NCI-H524 (cell line): Measurements from ENCODE around the gene ANO6.

Source experiments
- DNase-seq, 2 experiments: peaks; one replicate each; lab custom pipeline; 2025; lab: John Stamatoyannopoulos, UW

Gene ANO6

DNA sequence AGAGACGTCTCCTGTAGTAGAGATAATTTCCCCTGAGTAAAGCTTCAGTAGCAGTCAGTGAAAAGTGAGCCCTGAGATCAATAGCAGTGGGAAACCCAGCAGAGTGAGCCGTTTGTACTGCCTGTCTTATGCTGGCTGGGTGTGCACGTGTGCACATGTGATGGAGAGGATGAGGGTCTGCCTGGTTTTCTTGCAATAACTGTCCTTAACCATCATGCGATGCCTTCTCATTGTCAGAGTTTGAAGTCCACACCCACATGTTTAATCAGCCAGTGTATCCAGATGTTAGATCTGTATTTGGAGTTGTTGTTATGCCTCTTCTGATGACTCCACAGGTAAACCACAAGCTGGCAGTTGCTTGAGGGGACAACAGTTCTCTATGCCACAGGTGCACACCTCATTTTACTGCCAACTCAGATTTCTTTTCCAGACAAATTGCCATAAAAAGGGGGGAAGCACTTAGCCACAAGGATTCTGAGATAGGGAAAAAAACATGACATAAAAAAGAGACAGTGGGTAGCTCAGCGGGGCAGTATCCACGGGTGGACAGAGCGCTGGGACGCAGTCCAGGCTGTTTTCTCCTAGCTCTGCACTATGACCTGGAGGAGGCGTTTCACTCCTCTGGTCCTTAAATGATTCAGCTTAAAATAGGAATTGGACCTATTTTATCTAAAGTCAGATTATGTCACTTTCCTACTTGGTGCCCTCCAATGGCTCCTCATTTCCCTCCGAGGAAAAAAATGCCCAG, 192.3 kb downstream of the ANO6 start:
- DNase-seq = no peak

DNA sequence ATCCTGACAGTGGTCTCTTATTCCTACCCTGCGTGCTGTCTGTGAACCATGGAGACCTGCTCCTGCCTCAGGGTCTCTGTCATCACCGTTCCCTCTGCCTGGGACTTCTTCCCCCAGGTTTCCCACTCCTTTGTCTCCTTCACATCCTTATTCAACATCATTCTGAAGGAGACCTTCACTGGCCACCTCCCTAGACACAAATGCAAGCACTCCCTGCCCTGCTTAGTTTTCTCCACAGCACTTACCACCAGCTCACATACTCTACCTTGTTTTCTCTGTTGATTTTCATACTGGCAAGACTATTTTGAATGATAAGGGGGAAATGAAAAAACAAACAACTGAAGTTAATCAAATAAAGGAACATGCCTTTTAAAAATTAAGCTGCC, 192.8 kb downstream of the ANO6 start:
- DNase-seq = no peak

DNA sequence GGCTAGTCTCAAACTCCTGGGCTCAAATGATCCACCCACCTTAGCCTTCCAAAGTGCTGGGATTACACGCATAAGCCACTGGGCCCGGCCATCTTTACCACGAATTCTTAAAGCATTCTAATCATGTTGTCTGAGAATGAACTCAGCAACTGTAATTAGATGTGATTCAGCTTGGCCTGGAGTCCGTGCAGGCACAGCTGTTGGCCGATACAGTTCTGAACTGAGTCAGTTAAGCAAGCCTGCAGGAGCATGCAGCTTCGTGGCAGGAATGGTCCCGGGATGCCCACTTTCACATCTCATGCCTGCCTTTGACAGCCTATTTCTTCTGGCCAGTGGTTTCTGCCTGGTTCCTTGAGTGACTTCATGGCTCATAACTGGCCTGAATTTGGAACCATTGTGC, 194.1 kb downstream of the ANO6 start:
- DNase-seq = no peak

DNA sequence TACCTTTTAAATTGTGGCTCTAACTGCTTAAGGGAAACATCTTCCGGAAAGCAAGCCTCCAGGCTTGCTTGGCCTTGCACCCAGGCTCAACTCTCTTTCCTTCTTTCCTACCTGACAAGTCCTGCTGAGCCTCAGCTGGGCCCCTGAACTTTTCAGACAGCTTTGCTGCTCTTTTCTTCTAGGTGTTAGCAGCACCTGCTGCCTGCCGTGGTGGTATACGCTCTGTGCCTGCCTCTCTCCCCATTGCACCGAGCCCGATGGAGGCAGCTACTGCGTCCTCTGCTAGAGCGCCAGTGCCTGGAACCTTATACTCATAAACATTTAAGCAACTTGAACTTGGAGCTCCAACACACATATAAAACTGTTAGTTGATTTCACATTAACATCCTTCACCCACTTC, 195.7 kb downstream of the ANO6 start:
- DNase-seq = no peak

DNA sequence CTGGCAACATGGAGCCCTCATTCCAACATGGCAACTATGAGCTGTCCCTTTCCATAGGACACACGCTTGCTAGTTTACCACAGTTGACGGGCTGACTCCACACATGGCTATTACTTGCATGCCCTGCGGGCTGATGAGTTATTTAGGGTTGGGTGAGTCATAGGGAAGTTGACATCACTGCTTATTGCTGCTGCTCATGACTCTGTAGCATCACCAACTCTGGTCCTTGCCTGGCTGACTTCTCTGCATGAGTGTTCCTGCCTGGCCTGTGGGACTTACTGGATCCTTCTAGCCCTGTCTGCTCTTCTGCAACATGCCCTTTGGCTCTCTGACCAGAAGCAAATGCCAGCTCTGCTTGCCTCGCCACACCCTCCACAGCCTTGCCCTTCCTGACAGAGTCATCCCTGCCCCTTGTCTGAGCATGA, 199.5 kb downstream of the ANO6 start:
- DNase-seq = no peak

DNA sequence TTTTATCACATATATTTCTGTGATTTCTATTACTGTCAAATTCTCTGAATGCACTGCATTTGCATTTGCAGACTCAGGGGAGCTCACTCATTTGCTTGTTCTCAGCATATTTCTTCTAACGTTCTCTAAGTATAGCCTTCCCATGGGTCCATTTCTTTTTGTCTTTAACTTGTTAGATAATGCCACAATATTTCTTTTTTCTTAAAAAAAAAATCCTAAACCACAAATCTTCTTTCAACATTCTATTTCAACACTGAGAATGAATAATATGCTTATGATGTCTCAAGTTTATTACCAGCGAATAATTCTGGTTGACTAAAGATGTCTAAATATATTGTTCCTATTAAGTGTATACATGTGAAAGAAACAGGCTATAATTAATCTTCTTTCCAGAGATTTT, 200.2 kb downstream of the ANO6 start:
- DNase-seq = no peak

DNA sequence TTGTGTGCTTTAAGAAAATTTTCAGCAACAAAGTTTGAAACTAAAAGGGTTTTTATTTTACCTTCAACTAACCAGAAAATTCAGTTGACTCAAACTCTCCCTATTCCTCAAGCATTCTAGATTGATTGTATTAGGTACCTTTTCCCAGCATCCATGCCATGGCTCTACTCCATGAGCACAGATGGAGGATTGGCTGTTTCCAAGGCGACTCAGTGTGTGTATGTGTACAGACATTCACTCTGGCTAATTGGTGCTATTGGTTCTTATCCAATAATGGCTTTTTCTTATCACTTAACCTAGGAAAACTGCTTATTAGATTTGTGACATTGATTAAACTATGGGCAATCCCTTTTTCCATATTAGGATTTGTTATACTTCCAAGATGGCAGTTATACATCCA, 202.6 kb downstream of the ANO6 start:
- no peak for DNase-seq

DNA sequence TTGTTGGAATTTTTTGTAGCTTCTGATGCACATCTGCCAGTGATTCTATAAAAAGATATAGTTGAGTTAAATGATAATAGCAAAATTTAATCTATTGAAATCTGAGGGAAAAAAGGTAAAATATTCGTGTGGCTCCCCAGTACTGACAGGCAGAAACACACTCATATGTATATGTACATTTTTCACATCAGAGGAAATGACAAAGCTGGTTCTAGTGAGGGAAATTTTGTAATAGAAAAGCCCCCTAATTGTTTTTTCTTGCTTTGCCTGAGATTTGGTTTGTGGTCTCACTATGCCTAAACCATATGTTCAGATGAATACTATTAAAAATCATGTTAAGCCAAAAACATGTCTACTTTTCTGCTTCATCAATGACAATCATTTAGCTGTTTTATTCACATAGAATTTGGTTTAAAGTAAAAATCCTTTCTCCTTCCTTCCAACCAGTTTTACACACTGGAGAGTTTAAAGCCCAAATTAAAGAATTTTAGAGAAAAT, 203.5 kb downstream of the ANO6 start:
- DNase-seq = no peak

DNA sequence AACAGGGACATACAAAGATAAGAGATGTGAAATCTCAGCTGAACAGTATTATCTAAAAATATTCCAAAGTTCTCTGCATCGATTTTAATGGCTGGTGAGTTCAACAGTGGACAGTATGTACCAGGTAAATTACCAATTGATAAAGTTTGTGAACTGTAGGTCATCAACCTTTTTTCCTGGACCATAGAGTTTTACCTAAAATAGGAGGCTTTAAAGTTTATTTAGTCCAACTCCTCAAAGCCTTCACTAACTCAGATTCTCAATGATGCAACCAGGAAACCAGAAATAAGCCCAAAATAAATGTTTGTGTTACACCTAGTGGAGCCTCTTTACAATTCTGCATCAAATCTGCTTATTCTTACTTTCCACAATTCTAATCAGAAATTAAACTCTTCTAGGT, 205.8 kb downstream of the ANO6 start:
- no peak for DNase-seq

DNA sequence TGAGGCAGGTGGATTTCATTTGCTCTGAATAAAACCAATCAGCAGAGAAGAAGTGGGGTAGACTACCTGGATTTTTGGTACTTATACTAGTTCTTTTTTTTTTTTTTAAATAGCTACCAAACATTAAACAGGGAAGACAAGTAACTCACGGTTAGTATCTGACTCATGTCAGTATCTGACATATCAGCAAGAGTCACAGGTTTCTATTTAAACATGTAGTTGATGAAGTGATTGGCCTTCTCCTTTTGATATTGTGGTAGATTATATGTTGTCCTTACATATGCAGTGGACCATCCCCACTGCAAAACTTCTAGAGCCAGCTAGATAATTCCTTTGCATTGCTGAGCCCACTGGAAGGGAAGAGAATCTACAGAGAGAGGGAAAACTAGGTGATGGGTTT, 208.0 kb downstream of the ANO6 start:
- DNase-seq = no peak

DNA sequence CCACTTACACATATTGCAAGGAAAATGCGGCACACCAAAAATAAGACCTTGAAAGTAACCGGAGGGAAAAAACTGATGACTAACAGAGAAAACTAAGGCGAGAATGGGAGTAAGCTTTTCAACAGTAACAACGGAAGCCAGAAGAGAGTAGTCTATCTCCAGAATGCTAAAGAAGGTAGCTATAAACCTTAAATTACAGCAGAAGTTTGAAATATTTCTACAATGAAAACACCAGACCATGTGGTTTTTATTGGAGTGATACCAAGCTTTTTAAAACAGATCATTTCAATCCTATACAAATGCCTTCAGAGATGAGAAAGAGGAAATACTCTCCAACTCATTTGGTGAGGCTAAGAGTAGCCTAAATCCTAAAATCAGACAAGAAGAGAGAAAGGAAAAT, 209.5 kb downstream of the ANO6 start:
- no peak for DNase-seq

DNA sequence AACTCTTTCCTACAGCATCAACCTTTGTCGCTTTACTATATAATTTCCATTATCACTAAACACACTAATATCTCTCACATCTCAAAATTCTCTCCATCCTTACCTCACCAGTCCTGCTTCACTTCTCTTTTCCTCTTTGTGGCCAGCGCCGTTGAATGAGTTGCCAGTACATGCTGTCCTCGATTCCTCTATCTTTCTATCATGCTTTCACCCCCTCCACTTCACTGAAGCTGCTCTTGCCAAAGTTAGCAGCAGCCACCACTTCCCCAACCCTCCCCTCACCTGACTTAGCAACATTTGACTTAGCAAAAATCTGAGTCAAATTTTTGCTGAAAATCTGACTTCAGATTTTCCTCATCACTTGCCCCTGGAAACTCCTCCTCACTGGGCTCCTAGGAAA, 210.4 kb downstream of the ANO6 start:
- DNase-seq = no peak

DNA sequence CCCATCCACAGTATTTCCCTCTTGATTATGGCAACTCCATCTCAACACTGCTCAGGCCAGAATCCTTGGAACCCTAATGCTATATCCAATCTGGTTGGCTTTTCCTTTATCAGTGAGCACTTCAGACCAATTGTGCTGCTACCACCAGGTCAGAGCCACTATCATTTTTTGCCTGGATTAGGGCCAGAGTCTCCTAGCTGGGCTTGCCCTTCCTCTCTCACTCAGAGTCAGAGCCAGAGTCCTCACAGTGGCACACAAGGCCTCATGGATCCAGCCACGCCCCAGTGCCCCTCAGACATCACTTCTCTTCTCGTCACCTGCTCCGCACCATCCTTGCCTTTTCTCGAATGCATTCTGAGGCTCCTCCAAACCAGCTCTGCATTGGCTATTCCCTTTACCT, 211.1 kb downstream of the ANO6 start:
- no peak for DNase-seq

DNA sequence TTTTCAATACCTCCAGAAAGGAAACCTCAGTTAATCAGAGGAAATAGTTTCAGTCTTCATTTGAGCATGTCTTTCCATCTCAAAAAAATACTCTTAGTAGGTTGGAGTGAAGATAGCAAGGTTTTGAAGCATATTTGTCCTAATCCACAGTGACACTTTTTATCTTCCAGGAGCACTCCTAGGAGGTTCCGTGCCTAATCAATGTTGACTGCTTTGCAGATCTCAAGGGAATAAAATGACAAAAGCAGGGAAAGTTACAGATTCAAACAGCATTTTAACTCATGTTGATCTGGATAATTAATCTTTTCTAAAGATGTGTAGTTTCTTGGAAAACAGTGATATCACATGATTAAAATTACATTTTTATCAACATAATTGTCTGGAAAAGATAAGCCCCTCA, 213.9 kb downstream of the ANO6 start:
- DNase-seq = no peak

DNA sequence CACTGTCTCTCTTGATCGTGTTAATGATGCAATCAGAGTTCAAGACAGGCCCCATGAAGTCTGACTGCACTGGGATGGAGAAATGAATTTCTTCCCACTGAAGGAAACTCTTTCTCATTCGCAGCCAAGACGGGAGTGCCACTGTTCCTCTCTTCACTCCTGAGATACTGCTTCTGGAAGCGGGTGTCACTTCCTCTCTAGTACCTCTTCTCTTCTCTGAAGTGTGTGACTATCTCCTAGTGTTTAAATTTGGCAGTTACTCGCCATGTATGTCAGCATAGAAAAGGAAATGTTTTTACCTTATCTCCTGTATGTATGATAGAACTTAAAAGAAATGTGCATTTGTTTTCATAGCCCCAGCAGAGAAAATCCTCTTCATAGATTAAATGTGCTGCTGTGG, 215.2 kb downstream of the ANO6 start:
- DNase-seq = no peak

DNA sequence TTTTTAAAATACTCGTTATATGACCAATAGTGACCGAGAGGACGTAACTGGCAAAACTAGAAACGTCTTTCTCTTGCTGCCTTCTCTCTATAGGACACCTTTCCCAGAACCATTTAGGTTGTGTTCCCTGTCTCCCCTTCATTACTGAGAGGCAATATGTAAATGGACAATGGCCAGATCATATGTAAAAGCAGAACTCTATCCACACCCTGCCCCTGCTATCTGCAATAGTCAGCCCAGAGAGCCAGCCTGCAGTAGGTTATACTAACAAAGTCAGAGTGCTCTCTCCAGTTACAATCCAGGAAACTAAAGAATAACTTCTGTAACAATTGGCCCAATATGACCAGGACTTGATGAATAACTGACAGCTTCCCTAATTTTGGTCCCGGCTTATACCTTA, 216.8 kb downstream of the ANO6 start:
- DNase-seq = no peak

DNA sequence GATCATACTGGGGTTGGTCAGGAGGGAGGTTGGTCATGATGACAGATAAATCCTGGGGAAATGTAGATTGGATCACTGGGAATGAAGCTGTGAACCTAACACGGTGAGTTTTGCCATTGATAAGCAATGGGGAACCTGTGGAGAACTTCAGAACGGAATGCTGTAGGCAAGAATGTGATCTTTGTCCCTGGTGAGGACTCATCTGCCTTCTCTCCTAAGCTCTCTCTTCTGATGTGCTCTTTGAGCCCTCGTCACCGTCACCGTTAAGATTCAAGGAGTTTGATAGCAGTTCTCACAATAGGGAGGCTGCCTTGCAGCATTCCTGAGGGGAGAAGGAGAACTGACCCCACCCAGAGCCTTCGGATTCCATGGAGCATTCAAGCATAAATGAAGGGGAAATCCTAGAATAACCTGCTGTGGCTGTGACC, 217.6 kb downstream of the ANO6 start:
- no peak for DNase-seq

DNA sequence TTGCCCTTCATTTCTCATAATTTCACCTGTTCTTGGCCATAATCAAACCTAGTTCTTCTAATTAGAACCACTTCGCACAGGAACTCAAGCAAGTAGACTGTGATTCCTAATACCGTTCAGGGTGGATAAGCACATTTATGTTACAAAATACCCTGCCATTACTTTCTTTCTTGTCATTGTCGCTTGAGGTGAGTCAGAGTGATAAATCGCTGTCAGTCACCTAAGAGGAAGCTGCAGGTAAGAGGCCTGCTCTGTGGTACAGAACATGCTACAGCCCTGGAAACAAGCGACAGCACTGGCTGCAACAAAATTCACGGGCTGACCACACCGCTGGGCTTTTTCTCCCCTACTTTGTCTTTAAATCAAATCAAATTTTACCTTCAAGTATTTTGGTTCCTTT, 218.2 kb downstream of the ANO6 start:
- no peak for DNase-seq

DNA sequence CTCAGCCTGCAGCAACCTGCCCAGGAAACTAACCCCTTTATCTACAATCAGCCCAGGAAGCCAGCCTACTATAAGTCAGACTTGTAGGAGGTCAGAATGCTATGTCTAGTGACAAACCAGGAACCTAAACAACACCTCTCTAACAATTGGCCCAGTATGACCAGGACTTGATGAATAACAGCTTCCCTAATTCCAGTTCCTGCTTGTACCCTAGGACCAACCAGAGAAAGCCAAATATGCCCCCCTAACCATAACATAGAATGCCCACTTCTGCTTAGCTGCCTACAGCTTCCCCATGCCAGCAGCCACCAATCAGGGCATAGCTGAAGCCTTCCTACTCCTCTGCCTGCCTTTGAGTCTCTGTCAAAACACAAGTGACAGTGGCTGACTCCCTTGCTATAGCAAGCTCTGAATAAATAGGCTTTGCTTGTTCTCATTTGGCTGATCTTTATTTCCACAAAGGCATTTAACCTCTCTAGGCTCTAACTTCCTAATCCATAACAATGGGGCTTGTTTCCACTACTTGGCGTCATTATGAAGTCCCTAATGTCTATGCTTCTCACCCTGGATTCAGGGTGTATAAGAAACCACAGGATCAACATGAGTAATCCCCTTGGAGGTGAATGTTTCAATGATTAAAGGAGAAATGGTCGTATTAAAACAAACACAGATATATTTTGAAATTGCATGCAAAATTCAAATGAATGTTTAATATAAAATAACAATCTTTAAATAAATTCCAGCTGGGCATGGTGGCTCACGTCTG, 220.2 kb downstream of the ANO6 start:
- no peak for DNase-seq

DNA sequence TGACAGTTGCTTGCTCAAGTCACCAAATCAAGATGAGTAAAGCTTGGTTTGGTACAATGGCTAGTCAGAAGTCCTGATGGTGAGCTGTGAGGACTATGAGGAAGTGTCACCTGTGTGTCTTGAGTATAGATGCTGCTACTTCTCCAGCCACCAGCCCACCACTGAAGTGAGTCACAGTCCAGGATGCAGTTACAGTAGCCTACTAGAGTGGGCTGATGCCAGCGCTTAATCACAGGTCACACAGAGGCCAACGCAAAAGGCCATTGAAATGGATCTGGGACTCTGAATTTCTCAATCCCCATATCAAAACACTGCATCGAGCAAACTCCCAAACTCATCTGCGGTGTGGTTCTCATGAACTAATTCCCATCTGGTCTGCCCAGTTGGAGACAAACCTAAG, 223.1 kb downstream of the ANO6 start:
- DNase-seq = no peak

DNA sequence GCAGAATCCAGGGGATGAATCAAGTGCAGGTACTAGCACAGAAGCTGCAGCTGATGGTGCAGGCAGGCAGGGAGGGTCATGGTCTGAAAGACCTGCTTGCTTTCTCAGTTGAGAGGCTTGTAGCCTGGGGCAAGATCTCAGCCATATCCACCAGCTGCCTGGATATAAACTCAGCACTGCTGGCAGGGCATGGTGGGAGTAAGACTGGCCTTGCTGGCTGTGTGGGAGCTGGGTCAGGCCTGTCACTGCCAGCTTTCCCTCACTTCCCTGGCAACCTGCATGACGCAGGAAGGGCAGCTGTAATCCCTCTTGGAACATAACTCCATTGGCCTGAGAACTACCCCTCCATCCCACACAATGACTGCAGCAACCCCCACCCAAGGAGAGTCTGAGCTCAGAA, 230.1 kb downstream of the ANO6 start:
- no peak for DNase-seq

DNA sequence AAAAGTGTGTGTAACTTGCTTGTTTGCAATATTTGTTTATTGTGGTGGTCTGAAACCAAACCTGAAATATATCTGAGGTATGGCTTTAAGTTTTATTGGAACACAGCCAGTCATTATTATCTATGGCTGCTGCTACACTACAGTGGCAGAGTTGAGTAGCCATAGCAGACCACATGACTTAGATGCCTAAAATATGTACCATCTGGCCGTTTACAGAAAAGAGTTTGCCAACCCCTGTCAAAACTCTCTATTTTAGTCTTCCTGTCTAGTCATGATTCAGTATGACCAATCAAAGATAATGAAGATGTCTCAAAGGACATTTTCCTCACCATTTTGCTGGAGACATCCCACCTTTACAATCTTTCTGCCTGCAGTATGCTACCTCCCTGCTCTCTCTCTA, 242.3 kb downstream of the ANO6 start:
- no peak for DNase-seq
